Fibroblast of lung (primary cell): ENCODE data around the gene CPM.
"Not testable (repeated sequence)": the region's sequence is repeated elsewhere in the genome, so short reads cannot be mapped to it uniquely, and the experiment has no call there.

Source experiments
- CTCF ChIP-seq, 2 donors: IDR thresholded peaks in 1 of 2; conservative IDR thresholded peaks in 1 of 2; 1 replicate in 1 of 2; 2 replicates in 1 of 2; pipeline ENCODE4 v1.5.1; 2011 to 2012; ENCODE audit warnings: low read length in 2 of 2, control low read depth in 1 of 2, inconsistent platforms in 1 of 2, low read depth in 1 of 2, mild to moderate bottlenecking in 1 of 2
- EZH2 ChIP-seq: IDR thresholded peaks from 2 replicates; pipeline ENCODE4 v1.5.1; 2012; ENCODE audit warnings: low read length, control low read depth, mild to moderate bottlenecking; ENCODE audit errors: missing control alignments

GRCh38 chr12:68863886-68864454, 69.0 kb downstream of the CPM start:
- TF ChIP-seq CTCF (conservative IDR thresholded peaks at IDR 0.05 in 1 of 2, IDR thresholded peaks at IDR 0.05 in 1 of 2; ENCODE audit: low read depth in 1 of 2, low read length in 2 of 2): peak; percentile 24 to 61
- not testable (repeated sequence) for TF ChIP-seq EZH2
